ENCODE measurements around the gene SLC37A1. TPM values are rescaled to one million over a fixed set of nuclear protein-coding genes. Genes with fewer than 3 reads are reported as not detected.

The SLC37A1 gene
- total RNA-seq, 2 experiments from 2014 or later: 18.9 to 19.2 TPM

GRCh38 chr21:42533306-42533962 lies 19.8 kb downstream of the SLC37A1 start:
- CTCF ChIA-PET: interaction anchor here (6.7 kb wide), 1 partner anchor 66 kb away, joined by 56 read pairs; no protein-coding TSS in a partner anchor
- H3K4me3 Mint-ChIP-seq: no peak overlapping the region
- H3K36me3 Mint-ChIP-seq (ENCODE audit: low read depth): peaks cover 28% of the 10 kb centered on the region
- no peaks in the 10 kb centered on the region for H3K9me3 Mint-ChIP-seq (ENCODE audit: insufficient read depth)
- H3K27ac Mint-ChIP-seq: no peak overlapping the region
- DNase-seq: no peak
- peaks cover 26% of the 10 kb centered on the region for H3K4me1 Mint-ChIP-seq (ENCODE audit: low read depth)
- H3K27me3 Mint-ChIP-seq (ENCODE audit: low read depth): no peaks in the 10 kb centered on the region
- ATAC-seq: no peak
- POLR2A ChIA-PET: no interaction called here

DNA sequence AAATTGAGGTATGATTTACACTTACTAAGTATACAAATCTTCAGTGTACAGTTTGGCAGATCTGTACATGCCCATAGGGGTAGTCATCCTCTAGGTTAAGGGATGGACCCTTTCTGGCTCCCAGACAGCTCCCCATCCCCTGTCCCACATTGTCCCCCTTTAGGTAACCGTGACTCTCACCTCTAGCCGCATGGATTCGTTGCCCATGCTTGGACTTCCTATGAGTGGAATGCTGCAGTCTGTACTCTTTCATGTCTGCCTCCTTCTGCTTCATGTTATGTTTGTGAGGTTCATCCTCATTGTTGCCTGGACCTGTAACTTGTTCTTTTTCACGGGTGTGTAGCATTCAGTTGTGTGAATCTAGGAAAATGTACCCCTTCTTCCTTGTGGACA lies 20.3 kb downstream of the SLC37A1 start:
- peak overlapping the region; percentile 2 for H3K27ac Mint-ChIP-seq
- H3K4me1 Mint-ChIP-seq (ENCODE audit: low read depth): peaks cover 26% of the 10 kb centered on the region
- peaks cover 28% of the 10 kb centered on the region for H3K36me3 Mint-ChIP-seq (ENCODE audit: low read depth)
- no peaks in the 10 kb centered on the region for H3K9me3 Mint-ChIP-seq (ENCODE audit: insufficient read depth)
- H3K4me3 Mint-ChIP-seq: no peak overlapping the region
- DNase-seq (no peak), ATAC-seq (no peak)
- POLR2A ChIA-PET: no interaction called here
- no peaks in the 10 kb centered on the region for H3K27me3 Mint-ChIP-seq (ENCODE audit: low read depth)
- CTCF ChIA-PET: interaction anchor here (6.7 kb wide), 1 partner anchor 67 kb away, joined by 56 read pairs; no protein-coding TSS in a partner anchor

GRCh38 chr21:42534421-42535378 lies 21.0 kb downstream of the SLC37A1 start:
- H3K27ac Mint-ChIP-seq: peak overlapping the region; percentile 2
- peaks cover 22% of the 10 kb centered on the region for H3K4me1 Mint-ChIP-seq (ENCODE audit: low read depth)
- ChIA-PET CTCF (interaction anchor here (6.7 kb wide), 1 partner anchor 68 kb away, joined by 56 read pairs; no protein-coding TSS in a partner anchor), POLR2A (no interaction called here)
- peaks cover 25% of the 10 kb centered on the region for H3K36me3 Mint-ChIP-seq (ENCODE audit: low read depth)
- H3K4me3 Mint-ChIP-seq: no peak overlapping the region
- H3K9me3 Mint-ChIP-seq (ENCODE audit: insufficient read depth): no peaks in the 10 kb centered on the region
- no peaks in the 10 kb centered on the region for H3K27me3 Mint-ChIP-seq (ENCODE audit: low read depth)
- DNase-seq (no peak), ATAC-seq (no peak)

DNA sequence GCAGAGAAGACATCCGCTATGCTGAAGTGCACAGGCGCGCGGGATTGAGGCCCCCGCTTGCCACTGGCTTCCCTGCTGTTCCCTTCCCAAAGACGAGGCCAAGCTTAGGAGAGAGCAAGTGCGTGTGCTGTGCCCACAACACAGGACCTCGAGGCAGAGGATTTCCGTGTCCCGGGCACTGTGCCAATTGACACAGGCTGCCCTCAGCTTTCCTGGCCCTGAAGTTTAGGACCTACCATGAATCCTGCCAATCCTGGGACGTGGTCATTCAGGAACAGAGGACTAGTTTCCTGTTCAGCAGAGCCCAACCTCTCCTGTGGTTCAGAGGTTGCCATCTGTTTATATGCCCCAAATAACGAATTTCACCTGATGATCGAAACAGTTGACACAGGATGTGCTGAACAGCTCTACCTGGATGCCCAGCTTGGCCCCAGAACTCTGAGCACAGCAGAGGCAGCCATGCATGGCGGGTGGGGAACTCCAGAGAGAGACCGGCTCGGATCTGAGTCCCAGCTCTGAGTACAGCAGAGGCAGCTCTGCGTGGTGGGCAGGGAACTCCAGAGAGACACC lies 22.0 kb downstream of the SLC37A1 start:
- H3K36me3 Mint-ChIP-seq (ENCODE audit: low read depth): peaks cover 22% of the 10 kb centered on the region
- H3K9me3 Mint-ChIP-seq (ENCODE audit: insufficient read depth): no peaks in the 10 kb centered on the region
- ChIA-PET POLR2A (interaction anchor here (1.0 to 1.4 kb wide), 2 partner anchors 20 to 357 kb away, joined by 3 to 4 read pairs; partner anchors contain the start of gene NDUFV3), CTCF (interaction anchor here (1.5 to 6.7 kb wide), 9 partner anchors 9 to 225 kb away, joined by 4 to 56 read pairs (median 6); partner anchors contain the start of gene SLC37A1)
- ATAC-seq (no peak), DNase-seq (no peak)
- H3K27ac Mint-ChIP-seq: no peak overlapping the region
- peaks cover 18% of the 10 kb centered on the region for H3K4me1 Mint-ChIP-seq (ENCODE audit: low read depth)
- no peak overlapping the region for H3K4me3 Mint-ChIP-seq
- H3K27me3 Mint-ChIP-seq (ENCODE audit: low read depth): no peaks in the 10 kb centered on the region

GRCh38 chr21:42536601-42537000 lies 22.9 kb downstream of the SLC37A1 start:
- H3K9me3 Mint-ChIP-seq (ENCODE audit: insufficient read depth): no peaks in the 10 kb centered on the region
- no peak for ATAC-seq
- DNase-seq: no peak
- ChIA-PET CTCF (interaction anchor here (0.8 to 6.7 kb wide), 12 partner anchors 10 to 226 kb away, joined by 3 to 56 read pairs (median 5); partner anchors contain the start of gene SLC37A1), POLR2A (interaction anchor here (0.8 to 1.4 kb wide), 3 partner anchors 21 to 356 kb away, joined by 3 to 4 read pairs (median 3); partner anchors contain the start of gene NDUFV3)
- peaks cover 18% of the 10 kb centered on the region for H3K4me1 Mint-ChIP-seq (ENCODE audit: low read depth)
- no peak overlapping the region for H3K27ac Mint-ChIP-seq
- no peak overlapping the region for H3K4me3 Mint-ChIP-seq
- H3K36me3 Mint-ChIP-seq (ENCODE audit: low read depth): peaks cover 25% of the 10 kb centered on the region
- H3K27me3 Mint-ChIP-seq (ENCODE audit: low read depth): no peaks in the 10 kb centered on the region

GRCh38 chr21:42537106-42537742 lies 23.6 kb downstream of the SLC37A1 start:
- Mint-ChIP-seq H3K4me1 (ENCODE audit: low read depth) (peaks cover 18% of the 10 kb centered on the region), H3K9me3 (ENCODE audit: insufficient read depth) (no peaks in the 10 kb centered on the region), H3K27me3 (ENCODE audit: low read depth) (no peaks in the 10 kb centered on the region), H3K4me3 (no peak overlapping the region), H3K36me3 (ENCODE audit: low read depth) (peaks cover 26% of the 10 kb centered on the region), H3K27ac (no peak overlapping the region)
- ATAC-seq (peak; percentile 55), DNase-seq (peak; percentile 51)
- POLR2A ChIA-PET: interaction anchor here (1.4 kb wide), 1 partner anchor 356 kb away, joined by 4 read pairs; the partner anchor contains the start of gene NDUFV3
- CTCF ChIA-PET: interaction anchor here (0.8 to 6.7 kb wide), 12 partner anchors 10 to 227 kb away, joined by 3 to 56 read pairs (median 5); partner anchors contain the start of gene SLC37A1

DNA sequence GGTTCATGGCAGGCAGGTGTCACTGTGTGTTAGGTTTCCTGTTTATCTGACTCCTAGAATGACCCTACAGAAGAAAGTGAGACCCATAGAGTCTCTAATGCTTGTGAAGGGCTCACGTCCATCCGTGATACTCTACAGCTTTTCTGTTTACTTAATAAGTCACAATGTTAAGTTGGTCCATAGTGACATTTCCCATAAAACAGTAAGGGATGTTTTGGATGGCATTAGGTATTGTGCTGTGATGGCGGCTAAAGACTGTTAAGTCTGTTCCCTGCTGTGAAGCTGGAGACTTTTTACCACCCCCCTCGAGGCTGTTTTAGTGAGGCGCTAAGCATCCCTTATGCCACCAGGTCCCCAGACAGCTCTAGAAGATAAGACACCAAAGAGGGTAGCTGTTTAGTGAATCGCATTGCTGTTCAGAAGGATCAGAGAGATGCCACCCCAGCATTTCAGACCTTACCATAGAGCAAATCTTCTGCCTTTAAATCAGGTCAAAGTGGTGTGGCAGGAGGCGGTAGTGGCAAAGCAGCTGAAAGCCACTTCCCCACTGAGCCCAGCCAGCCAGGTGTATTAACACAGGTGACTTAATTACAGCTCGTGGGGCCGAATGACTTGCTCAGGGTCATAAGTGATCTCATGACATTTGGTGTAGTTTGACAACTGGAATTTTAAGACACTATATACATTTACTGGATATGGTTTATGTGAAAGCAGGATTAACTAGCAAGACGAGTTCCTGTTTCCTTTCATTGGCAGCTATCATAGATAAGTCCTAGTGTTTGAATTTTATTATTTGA lies 25.0 kb downstream of the SLC37A1 start:
- H3K9me3 Mint-ChIP-seq (ENCODE audit: insufficient read depth): no peaks in the 10 kb centered on the region
- H3K4me1 Mint-ChIP-seq (ENCODE audit: low read depth): peaks cover 18% of the 10 kb centered on the region
- CTCF ChIA-PET: interaction anchor here (1.0 to 6.7 kb wide), 7 partner anchors 11 to 280 kb away, joined by 3 to 56 read pairs (median 5); partner anchors contain the start of gene SLC37A1
- H3K27me3 Mint-ChIP-seq (ENCODE audit: low read depth): no peaks in the 10 kb centered on the region
- no peak overlapping the region for H3K4me3 Mint-ChIP-seq
- no peak overlapping the region for H3K27ac Mint-ChIP-seq
- POLR2A ChIA-PET: interaction anchor here (1.1 kb wide), 1 partner anchor 11 kb away, joined by 3 read pairs; no protein-coding TSS in a partner anchor
- H3K36me3 Mint-ChIP-seq (ENCODE audit: low read depth): peaks cover 25% of the 10 kb centered on the region
- DNase-seq: no peak
- no peak for ATAC-seq

DNA sequence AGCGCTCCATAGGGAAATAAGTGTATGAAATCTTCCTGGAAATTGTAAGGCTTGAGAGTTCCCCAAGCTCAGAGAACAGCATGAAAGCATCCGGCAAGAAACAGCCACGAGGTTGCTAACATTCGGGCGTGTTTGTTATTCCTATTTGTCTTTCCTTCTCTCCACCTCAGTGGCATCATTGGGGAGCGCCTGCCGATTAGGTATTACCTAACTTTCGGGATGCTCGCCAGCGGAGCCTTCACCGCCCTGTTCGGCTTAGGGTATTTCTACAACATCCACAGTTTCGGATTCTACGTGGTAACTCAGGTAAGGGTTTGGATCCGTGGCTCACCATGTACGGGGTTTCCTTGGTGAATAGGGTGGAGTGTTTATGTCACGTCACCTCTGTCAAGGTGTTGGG lies 25.7 kb downstream of the SLC37A1 start:
- ATAC-seq (no peak), DNase-seq (no peak)
- H3K9me3 Mint-ChIP-seq (ENCODE audit: insufficient read depth): no peaks in the 10 kb centered on the region
- POLR2A ChIA-PET: no interaction called here
- H3K4me3 Mint-ChIP-seq: no peak overlapping the region
- peaks cover 13% of the 10 kb centered on the region for H3K4me1 Mint-ChIP-seq (ENCODE audit: low read depth)
- H3K27ac Mint-ChIP-seq: no peak overlapping the region
- H3K36me3 Mint-ChIP-seq (ENCODE audit: low read depth): peaks cover 27% of the 10 kb centered on the region
- CTCF ChIA-PET: interaction anchor here (1.2 to 6.7 kb wide), 2 partner anchors 12 to 72 kb away, joined by 6 to 56 read pairs; no protein-coding TSS in a partner anchor
- no peaks in the 10 kb centered on the region for H3K27me3 Mint-ChIP-seq (ENCODE audit: low read depth)

DNA sequence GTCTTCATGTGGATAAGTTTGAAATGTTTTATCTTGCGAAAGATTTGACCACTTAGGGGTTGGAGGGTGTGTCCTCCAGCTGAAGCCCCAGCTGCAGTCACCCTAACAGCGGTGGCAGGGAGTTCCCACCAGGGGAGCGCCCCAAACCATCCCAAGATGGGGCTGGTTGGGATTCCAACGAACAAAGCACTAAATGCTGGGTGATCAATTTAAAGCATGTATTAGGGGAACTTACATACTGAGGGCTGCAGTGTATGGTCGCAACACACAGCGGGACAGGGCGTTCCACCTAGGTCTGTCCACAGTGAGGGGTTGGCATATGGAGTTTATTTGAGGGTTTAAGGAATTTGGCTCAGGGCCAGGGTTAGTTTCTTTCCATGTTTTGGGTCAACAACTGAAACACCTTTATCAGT lies 26.3 kb downstream of the SLC37A1 start:
- Mint-ChIP-seq H3K27ac (no peak overlapping the region), H3K27me3 (ENCODE audit: low read depth) (no peaks in the 10 kb centered on the region), H3K36me3 (ENCODE audit: low read depth) (peaks cover 23% of the 10 kb centered on the region), H3K9me3 (ENCODE audit: insufficient read depth) (no peaks in the 10 kb centered on the region), H3K4me3 (no peak overlapping the region), H3K4me1 (ENCODE audit: low read depth) (peaks cover 13% of the 10 kb centered on the region)
- no peak for DNase-seq
- CTCF ChIA-PET: no interaction called here
- ATAC-seq: no peak
- POLR2A ChIA-PET: interaction anchor here (0.6 kb wide), 1 partner anchor 534 kb away, joined by 3 read pairs; no protein-coding TSS in a partner anchor

DNA sequence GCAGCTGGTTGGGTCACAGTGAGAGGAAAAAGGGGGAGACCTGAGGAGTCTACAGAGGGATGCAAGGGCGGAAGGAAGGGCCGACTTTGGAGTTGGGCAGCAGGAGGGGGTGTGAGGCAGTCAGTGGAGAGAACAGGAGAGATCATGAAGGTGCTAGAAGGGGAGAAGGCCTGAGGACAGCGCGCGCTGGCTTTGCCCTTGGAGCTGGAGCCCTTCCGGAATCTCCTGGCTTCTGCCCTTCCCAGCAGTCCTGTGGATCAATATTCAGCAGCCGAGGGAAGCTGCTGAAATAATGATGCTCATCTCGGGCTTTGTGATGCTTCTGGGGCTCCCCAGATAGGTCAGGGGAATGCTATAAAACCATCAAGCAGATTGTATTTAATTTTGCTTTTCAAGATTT lies 26.7 kb downstream of the SLC37A1 start:
- no peak for DNase-seq
- Mint-ChIP-seq H3K9me3 (ENCODE audit: insufficient read depth) (no peaks in the 10 kb centered on the region), H3K4me3 (no peak overlapping the region), H3K27me3 (ENCODE audit: low read depth) (no peaks in the 10 kb centered on the region), H3K36me3 (ENCODE audit: low read depth) (peaks cover 20% of the 10 kb centered on the region), H3K4me1 (ENCODE audit: low read depth) (peaks cover 17% of the 10 kb centered on the region), H3K27ac (peak overlapping the region; percentile 42)
- ATAC-seq: no peak
- ChIA-PET POLR2A (interaction anchor here (0.6 kb wide), 1 partner anchor 534 kb away, joined by 3 read pairs; no protein-coding TSS in a partner anchor), CTCF (no interaction called here)

Data from activated CD8-positive, alpha-beta T cell treated with anti-CD3 and anti-CD28 coated beads, Interleukin-2, amount 10 ng/mL, durations not matched to agents 7 days and 5 days (primary cell).